Activated CD4-positive, alpha-beta T cell treated with anti-CD3 and anti-CD28 coated beads for 4 hours (primary cell): ENCODE data around the gene LDHD.
"Not testable (repeated sequence)": the region's sequence is repeated elsewhere in the genome, so short reads cannot be mapped to it uniquely, and the experiment has no call there.

Experiments
- DNase-seq, 2 donors: peaks; one replicate each; pipeline ENCODE4 v3.0.0-alpha.2; 2020

Gene LDHD

GRCh38 chr16:75099075-75099667 lies 17.4 kb downstream of the LDHD start:
- no peak for DNase-seq

- peak; percentile 73 to 74 for DNase-seq
Observed at GRCh38 chr16:75097941-75098901, 18.4 kb downstream of the LDHD start.

GRCh38 chr16:75097191-75097761 lies 19.3 kb downstream of the LDHD start:
- DNase-seq: no peak

- no peak for DNase-seq
Observed at GRCh38 chr16:75096656-75097055, 19.9 kb downstream of the LDHD start.

- DNase-seq: no peak
Observed at GRCh38 chr16:75095204-75095621, 21.4 kb downstream of the LDHD start.

- no peak for DNase-seq
Observed at GRCh38 chr16:75093598-75094540, 22.7 kb downstream of the LDHD start.

GRCh38 chr16:75092777-75093176 lies 23.8 kb downstream of the LDHD start:
- DNase-seq: no peak

- not testable (repeated sequence) for DNase-seq
Observed at GRCh38 chr16:75091619-75092018, 25.0 kb downstream of the LDHD start.

- DNase-seq: not testable (repeated sequence)
Observed at GRCh38 chr16:75090899-75091298, 25.7 kb downstream of the LDHD start.

- no peak for DNase-seq
Observed at GRCh38 chr16:75089486-75090202, 26.9 kb downstream of the LDHD start.

GRCh38 chr16:75088934-75089333 lies 27.6 kb downstream of the LDHD start:
- DNase-seq: no peak

- no peak for DNase-seq
Observed at GRCh38 chr16:75088216-75088615, 28.4 kb downstream of the LDHD start.

GRCh38 chr16:75087375-75087979 lies 29.1 kb downstream of the LDHD start:
- no peak for DNase-seq

- DNase-seq: no peak
Observed at GRCh38 chr16:75086688-75087374, 29.7 kb downstream of the LDHD start.

GRCh38 chr16:75086281-75086680 lies 30.3 kb downstream of the LDHD start:
- DNase-seq: no peak

GRCh38 chr16:75085556-75085955 lies 31.0 kb downstream of the LDHD start:
- DNase-seq: no peak

GRCh38 chr16:75083813-75084212 lies 32.8 kb downstream of the LDHD start:
- no peak for DNase-seq

- DNase-seq: no peak
Observed at GRCh38 chr16:75081179-75081859, 35.3 kb downstream of the LDHD start.

- no peak for DNase-seq
Observed at GRCh38 chr16:75080205-75081029, 36.2 kb downstream of the LDHD start.
